WERI-Rb-1 (cell line): ENCODE measurements around the gene RNF214.

Experiments used
- DNase-seq: peaks from one replicate; pipeline ENCODE4 v3.0.0-alpha.2; 2020
- H3K27ac ChIP-seq: fragments of 250-450 bp; sonication (Bioruptor Pico); 2 replicates; pipeline ENCODE4 v1.5.1; 2020; ENCODE audit warnings: mild to moderate bottlenecking, moderate library complexity
- H3K27me3 ChIP-seq: fragments of 250-450 bp; sonication (Bioruptor Pico); 2 replicates; pipeline ENCODE4 v1.5.1; 2021; ENCODE audit warnings: mild to moderate bottlenecking, low read depth, moderate library complexity; ENCODE audit not compliant: insufficient read depth, severe bottlenecking
- H3K36me3 ChIP-seq: fragments of 250-450 bp; sonication (Bioruptor Pico); 2 replicates; pipeline ENCODE4 v1.5.1; 2020; ENCODE audit warnings: mild to moderate bottlenecking, moderate library complexity
- H3K4me3 ChIP-seq: 2 replicates; pipeline ENCODE4 v1.5.1; 2011; ENCODE audit warnings: low read depth, mild to moderate bottlenecking, control low read depth, low read length
- H3K9me3 ChIP-seq: fragments of 250-450 bp; sonication (Bioruptor Pico); 2 replicates; pipeline ENCODE4 v1.5.1; 2021; ENCODE audit warnings: mild to moderate bottlenecking, moderate library complexity; ENCODE audit not compliant: severe bottlenecking
- CTCF ChIP-seq: IDR thresholded peaks from 2 replicates; pipeline ENCODE4 v1.5.1; 2011; ENCODE audit warnings: low read depth, mild to moderate bottlenecking, control low read depth, inconsistent platforms, low read length

RNF214 gene

GRCh38 chr11:117195761-117196160, 36.7 kb upstream of the RNF214 start:
- no peak for TF ChIP-seq CTCF
- Histone ChIP-seq H3K27ac (no peak overlapping the region), H3K27me3 (no peaks in the 10 kb centered on the region), H3K4me3 (no peak overlapping the region), H3K36me3 (peaks cover 14% of the 10 kb centered on the region), H3K9me3 (no peaks in the 10 kb centered on the region)
- no peak for DNase-seq

- peaks cover 9% of the 10 kb centered on the region for H3K36me3 ChIP-seq
- H3K27ac ChIP-seq, result no peak overlapping the region
- no peaks in the 10 kb centered on the region for H3K9me3 ChIP-seq
- no peaks in the 10 kb centered on the region for H3K27me3 ChIP-seq
- no peak for DNase-seq
- TF ChIP-seq CTCF, result no peak
- no peak overlapping the region for H3K4me3 ChIP-seq
Observed at GRCh38 chr11:117197006-117197405, 35.5 kb upstream of the RNF214 start.

GRCh38 chr11:117197516-117198456, 34.7 kb upstream of the RNF214 start:
- Histone ChIP-seq H3K9me3 (no peaks in the 10 kb centered on the region), H3K4me3 (no peak overlapping the region), H3K27me3 (no peaks in the 10 kb centered on the region), H3K27ac (no peak overlapping the region), H3K36me3 (peaks cover 7% of the 10 kb centered on the region)
- DNase-seq, result peak; percentile 48
- TF ChIP-seq CTCF, result peak; percentile 80

- peaks cover 3% of the 10 kb centered on the region for H3K36me3 ChIP-seq
- no peaks in the 10 kb centered on the region for H3K27me3 ChIP-seq
- TF ChIP-seq CTCF, result no peak
- H3K4me3 ChIP-seq, result no peak overlapping the region
- H3K9me3 ChIP-seq, result no peaks in the 10 kb centered on the region
- DNase-seq, result no peak
- H3K27ac ChIP-seq, result no peak overlapping the region
Observed at GRCh38 chr11:117198613-117199012, 33.9 kb upstream of the RNF214 start.

- H3K27me3 ChIP-seq, result no peaks in the 10 kb centered on the region
- DNase-seq, result no peak
- H3K36me3 ChIP-seq, result peaks cover 1% of the 10 kb centered on the region
- TF ChIP-seq CTCF, result no peak
- no peak within 1 kb of the TSS for H3K4me3 ChIP-seq
- no peaks in the 10 kb centered on the region for H3K9me3 ChIP-seq
- H3K27ac ChIP-seq, result no peak within 1 kb of the TSS
Observed at GRCh38 chr11:117199053-117199915, 33.2 kb upstream of the RNF214 start, which contains the start of gene TAGLN. TSS of gene TAGLN (plus strand) at chr11:117199370. CDS start at chr11:117203014, 3,644 bp downstream.
